ENCODE measurements around the gene PRRC2C. TPM values are rescaled to one million over a fixed set of nuclear protein-coding genes. Genes with fewer than 3 reads are reported as not detected.

The PRRC2C gene
- total RNA-seq = 77.6 TPM

DNA sequence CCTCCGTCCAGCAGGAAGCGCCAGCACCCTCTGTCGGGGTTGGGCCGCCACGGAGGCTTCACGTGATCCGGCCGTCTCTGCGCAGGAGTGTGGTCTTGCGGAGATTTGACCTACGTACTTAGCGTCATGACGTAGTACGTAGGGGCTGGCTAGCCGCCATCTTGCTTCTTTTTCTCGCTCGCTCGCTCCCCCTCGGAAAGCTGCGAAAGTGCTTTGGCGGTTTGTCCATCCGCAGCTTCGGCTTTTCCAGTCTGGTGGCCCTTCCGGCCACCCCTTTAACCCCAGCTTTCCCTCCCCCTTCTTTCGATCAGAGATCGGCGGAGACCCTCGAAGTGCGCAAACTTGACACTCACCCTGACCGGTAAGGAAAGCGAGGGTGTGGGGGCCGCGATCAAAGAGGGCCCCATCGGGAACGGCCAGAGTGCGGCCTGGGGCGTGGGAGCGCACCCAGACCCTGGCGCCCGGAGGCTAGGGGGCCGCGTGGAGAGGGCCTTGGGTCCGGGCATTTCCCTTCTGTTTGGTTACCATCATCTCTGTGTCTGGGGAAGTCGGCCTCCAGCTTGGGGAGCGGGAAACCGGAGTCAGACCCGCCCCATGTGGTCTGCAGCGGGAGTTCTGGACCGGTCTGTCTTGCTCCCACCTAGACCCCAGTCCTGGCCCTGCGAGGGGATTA, at the start of gene PRRC2C:
Gene PRRC2C (plus strand): TSS at position 156 of the 673 bp plus-strand sequence. CDS start 26,559 bp downstream, outside the sequence.

DNA sequence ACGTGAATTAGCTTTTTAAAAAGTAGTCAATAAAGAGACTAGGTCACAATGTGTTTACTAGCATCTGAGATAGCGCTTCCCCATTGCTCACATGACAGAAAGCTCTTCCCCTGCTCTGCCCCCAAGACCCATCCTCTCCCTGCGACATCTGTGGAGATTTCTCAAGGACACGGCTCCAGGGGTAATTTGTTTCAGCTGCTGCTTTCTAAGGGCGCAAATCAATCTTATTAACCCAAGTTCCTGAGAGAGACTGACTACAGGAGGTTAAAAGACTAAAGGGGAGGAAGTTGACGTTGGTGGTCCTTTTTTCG, 136.8 kb downstream of the PRRC2C start, which contains the start of gene MYOCOS:
Gene MYOCOS (plus strand): TSS at position 92 of the 311 bp plus-strand sequence. CDS start 1,641 bp downstream, outside the sequence.

Small RNA genes lying within 50 kb of the gene (small RNA-seq; reads per million reads assigned to genes)
- not detected for gene CYCSP53 (ENCODE audit: low replicate concordance)

Other genes starting within 250 kb of the PRRC2C start
- 3.1 TPM for gene FMO1, start 237.0 kb upstream of the PRRC2C start, total RNA-seq
- gene FMO4, start 171.3 kb upstream of the PRRC2C start, total RNA-seq = 1.9 TPM
- not detected for gene MYOCOS, start 136.7 kb downstream of the PRRC2C start, total RNA-seq
- not detected for gene MYOC, start 167.2 kb downstream of the PRRC2C start, total RNA-seq

Data from parietal lobe (tissue), 2 donors.